ENCODE data around the gene OSMR. TPM values are rescaled to one million over a fixed set of nuclear protein-coding genes. Genes with fewer than 3 reads are reported as not detected.

Gene OSMR
- total RNA-seq, 1 experiment from 2014 or later, result 1.6 TPM

- no peak overlapping the region for H3K27ac ChIP-seq (ENCODE audit: insufficient read length, low read depth, low read length)
- H3K79me1 ChIP-seq (ENCODE audit: insufficient read depth, low read depth, low read length, poor library complexity, severe bottlenecking), result no peaks in the 10 kb centered on the region
- no peaks in the 10 kb centered on the region for H3K79me2 ChIP-seq (ENCODE audit: insufficient read depth, low read length)
- H3K9ac ChIP-seq (ENCODE audit: extremely low read depth, insufficient read length, low read length), result no peak overlapping the region
- H3K56ac ChIP-seq (ENCODE audit: insufficient read length, low read depth, low read length), result no peak overlapping the region
- H3T11ph ChIP-seq (ENCODE audit: low read length), result no peak overlapping the region
- Mint-ChIP-seq H3K9me3 (no peaks in the 10 kb centered on the region), H3K36me3 (ENCODE audit: insufficient read depth in 1 of 3, low read depth in 3 of 3) (peaks cover 0 to 2% (median 0%) of the 10 kb centered on the region in 3 experiments; a peak in 1 of 7 replicates), H3K4me1 (peaks cover 2 to 13% of the 10 kb centered on the region in 2 experiments; a peak in 2 of 4 replicates), H3K27ac (peak overlapping the region; percentile 14 to 40 (median 27); a peak in 4 of 7 replicates), H3K27me3 (ENCODE audit: low read depth) (no peaks in the 10 kb centered on the region), H3K4me3 (no peak overlapping the region)
- no peak for TF ChIP-seq CTCF (conservative IDR thresholded peaks at IDR 0.05)
- no CpG with 5 or more reads among the region's 8 CpGs for WGBS (ENCODE audit: extremely low coverage, insufficient read length, low lambda C conversion rate)
- H2BK5ac ChIP-seq (ENCODE audit: insufficient read length, low read length), result no peak overlapping the region
- H3K4me1 ChIP-seq (ENCODE audit: insufficient read depth, low read length), result no peaks in the 10 kb centered on the region
- no peak overlapping the region for H2BK15ac ChIP-seq (ENCODE audit: low read depth, low read length)
- no peak overlapping the region for H3K23ac ChIP-seq (ENCODE audit: insufficient read length, low read depth, low read length)
- H2BK12ac ChIP-seq (ENCODE audit: insufficient read length, low read depth, low read length), result no peak overlapping the region
- H2BK120ac ChIP-seq (ENCODE audit: low read depth, low read length, poor library complexity, severe bottlenecking), result no peak overlapping the region
- H4K20me1 ChIP-seq (ENCODE audit: control insufficient read depth, insufficient read depth, insufficient read length), result no peaks in the 10 kb centered on the region
- no peak overlapping the region for H4K5ac ChIP-seq (ENCODE audit: insufficient read length, low read depth, low read length)
- H3K23me2 ChIP-seq (ENCODE audit: insufficient read length, low read depth, low read length, poor library complexity, severe bottlenecking), result no peaks in the 10 kb centered on the region
- peak; percentile 81 for DNase-seq
- no peak overlapping the region for H3K4ac ChIP-seq (ENCODE audit: low read depth, low read length)
- no peak overlapping the region for H3K18ac ChIP-seq (ENCODE audit: insufficient read length, low read depth, low read length)
- no peak overlapping the region for H3K14ac ChIP-seq (ENCODE audit: insufficient read depth, low read length)
- H3K27me3 ChIP-seq (ENCODE audit: insufficient read depth, low read length), result no peaks in the 10 kb centered on the region
- H4K8ac ChIP-seq (replicated peaks; ENCODE audit: insufficient read length, low read depth, low read length), result no peak overlapping the region
- H3K4me2 ChIP-seq (ENCODE audit: insufficient read depth, insufficient read length, low read length), result no peak overlapping the region
- H2BK20ac ChIP-seq (ENCODE audit: low read depth, low read length, poor library complexity, severe bottlenecking), result no peak overlapping the region
- H4K91ac ChIP-seq (ENCODE audit: insufficient read length, low read depth, low read length), result no peak overlapping the region
- peak overlapping the region; percentile 63 for H2AFZ ChIP-seq (ENCODE audit: low read length)
- H2AK5ac ChIP-seq (ENCODE audit: insufficient read length, low read length), result no peak overlapping the region
- H3K9me3 ChIP-seq (ENCODE audit: control insufficient read depth, low read depth, low read length), result no peaks in the 10 kb centered on the region
Measured at GRCh38 chr5:38888041-38888440, 42.2 kb downstream of the OSMR start.

Data from H9 (cell line).